ENCODE data around the gene RIPK3.
"Not testable (repeated sequence)": the region's sequence is repeated elsewhere in the genome, so short reads cannot be mapped to it uniquely, and the experiment has no call there.

Gene RIPK3

GRCh38 chr14:24339284-24340151 is at the start of gene RIPK3:
Gene RIPK3, minus strand, starts transcription at chr14:24339991. Its CDS starts 165 bp downstream, at chr14:24339826.
- no peak for DNase-seq (ENCODE audit: low read depth)

- no peak for DNase-seq (ENCODE audit: low read depth)
These were observed 49.5 kb upstream of the RIPK3 start for GRCh38 chr14:24389226-24389848.

DNA sequence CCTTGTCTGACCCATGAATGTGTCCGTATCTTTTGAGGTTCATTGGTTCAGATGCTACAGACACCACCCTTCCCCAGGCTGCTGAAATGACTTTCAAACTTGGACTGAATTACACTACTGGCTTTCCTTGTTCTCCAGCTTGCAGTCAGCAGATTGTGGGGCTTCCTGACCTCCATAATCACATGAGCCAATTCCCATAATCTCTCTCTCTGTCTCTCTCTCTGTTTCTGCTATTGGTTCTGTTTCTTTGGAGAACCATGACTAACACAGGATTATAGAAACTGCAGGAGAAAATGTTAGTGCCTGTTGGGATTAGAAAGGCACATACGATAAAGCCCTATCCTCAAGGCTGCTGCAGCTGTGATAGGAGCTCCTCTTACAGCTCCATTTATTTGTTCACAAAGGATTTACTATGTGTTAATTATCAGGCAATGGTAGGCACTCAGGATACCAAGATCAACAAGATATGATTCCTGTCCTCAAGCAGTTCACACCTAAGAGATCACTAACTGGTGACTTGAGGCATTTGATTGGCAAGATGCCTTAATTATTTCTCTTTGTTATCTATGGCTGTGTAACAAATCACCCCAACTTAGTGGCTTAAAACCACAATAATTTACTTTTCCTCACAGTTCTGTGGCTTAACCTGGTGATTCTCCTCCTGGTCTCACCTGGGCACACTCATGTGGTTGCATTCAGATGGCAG is 48.8 kb upstream of the RIPK3 start:
- no peak for DNase-seq (ENCODE audit: low read depth)

GRCh38 chr14:24387579-24387978 is 47.8 kb upstream of the RIPK3 start:
- not testable (repeated sequence) for DNase-seq (ENCODE audit: low read depth)

- DNase-seq (ENCODE audit: low read depth): no peak
These were observed 47.2 kb upstream of the RIPK3 start for GRCh38 chr14:24387009-24387345.

DNA sequence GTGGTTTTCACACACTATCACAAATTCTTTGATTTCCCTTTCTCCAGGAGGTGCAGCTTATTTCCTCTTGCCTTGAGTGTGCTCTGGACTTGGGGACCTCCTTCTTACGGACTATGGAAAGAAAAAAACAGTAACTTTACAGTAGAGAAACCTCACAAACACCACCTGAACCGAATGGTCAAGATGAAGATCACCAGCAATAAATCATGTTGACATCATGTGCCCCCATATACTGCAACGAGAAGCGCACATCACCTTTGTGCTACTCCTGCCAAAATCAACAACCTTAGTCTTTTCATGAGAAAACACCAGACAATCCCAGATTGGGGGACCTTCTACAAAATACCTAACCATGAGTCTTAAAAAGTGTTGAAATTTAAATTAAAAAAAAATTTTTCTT is 45.7 kb upstream of the RIPK3 start:
- no peak for DNase-seq (ENCODE audit: low read depth)

DNA sequence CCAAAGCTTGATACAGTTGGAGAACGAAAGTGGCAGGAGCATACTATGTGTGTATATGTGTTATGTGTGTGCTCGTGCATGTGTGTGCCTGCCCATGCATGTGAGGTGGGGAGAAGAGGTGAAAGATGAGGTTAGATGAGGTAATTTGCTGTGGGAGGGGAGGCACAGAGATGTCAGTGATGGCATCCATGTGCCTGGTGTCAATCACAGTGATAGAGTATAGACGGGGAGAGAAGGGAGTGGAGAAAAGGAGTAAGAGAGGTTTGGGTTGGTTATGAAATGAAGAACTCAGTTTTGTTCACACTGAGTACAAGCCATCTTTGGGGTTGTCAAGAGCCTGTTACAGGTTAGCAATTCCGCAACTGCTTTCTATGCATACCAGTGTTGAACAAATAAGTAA is 44.4 kb upstream of the RIPK3 start:
- no peak for DNase-seq (ENCODE audit: low read depth)

DNA sequence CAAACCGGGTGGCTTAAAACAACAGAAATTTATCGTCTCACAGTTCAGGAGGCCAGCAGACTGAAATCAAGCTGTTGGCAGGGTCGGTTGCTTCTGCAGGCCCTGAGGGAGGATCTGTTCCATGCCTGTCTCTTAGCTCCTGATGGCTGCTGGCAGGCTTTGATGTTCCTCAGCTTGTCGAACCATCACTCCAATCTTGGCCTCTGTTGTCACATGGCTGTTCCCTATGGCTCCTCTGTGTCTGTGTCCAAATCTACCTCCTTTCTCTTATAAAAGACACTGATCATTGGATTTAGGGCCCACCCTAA is 42.2 kb upstream of the RIPK3 start:
- DNase-seq (ENCODE audit: low read depth): no peak

DNA sequence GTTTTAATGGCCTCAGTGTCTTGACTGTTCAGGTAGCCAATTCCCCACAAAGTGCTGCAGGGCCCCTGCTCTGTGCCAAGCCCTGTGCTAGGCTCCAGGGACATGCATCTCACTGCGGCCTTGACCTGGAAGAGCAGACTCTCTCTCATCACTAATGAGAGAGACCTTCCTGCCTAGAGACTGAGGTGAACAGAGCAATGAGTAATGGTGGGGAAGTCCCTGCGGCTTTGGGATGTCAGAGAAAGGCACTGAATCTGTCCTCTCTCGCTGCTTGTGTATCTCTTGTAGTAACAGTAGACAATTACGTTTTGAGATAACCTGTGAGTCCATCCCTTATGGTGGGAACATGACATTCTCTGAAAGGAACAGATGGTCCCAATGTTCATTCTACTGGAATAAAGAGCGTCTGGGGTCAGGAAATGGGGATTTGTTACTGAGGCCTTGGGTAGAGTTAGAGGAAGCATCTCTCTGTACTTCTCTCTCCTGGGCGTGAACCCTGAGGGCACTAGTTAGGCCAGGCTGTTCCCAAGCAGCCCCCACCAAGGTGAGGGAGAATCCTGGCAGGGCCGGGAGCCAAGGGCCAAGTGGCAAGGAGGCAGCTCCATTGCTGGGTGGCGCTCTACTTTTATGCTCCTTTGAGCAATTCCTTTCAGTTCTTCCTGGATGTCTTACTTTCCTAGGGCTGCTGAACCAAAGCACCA is 41.7 kb upstream of the RIPK3 start:
- no peak for DNase-seq (ENCODE audit: low read depth)

DNA sequence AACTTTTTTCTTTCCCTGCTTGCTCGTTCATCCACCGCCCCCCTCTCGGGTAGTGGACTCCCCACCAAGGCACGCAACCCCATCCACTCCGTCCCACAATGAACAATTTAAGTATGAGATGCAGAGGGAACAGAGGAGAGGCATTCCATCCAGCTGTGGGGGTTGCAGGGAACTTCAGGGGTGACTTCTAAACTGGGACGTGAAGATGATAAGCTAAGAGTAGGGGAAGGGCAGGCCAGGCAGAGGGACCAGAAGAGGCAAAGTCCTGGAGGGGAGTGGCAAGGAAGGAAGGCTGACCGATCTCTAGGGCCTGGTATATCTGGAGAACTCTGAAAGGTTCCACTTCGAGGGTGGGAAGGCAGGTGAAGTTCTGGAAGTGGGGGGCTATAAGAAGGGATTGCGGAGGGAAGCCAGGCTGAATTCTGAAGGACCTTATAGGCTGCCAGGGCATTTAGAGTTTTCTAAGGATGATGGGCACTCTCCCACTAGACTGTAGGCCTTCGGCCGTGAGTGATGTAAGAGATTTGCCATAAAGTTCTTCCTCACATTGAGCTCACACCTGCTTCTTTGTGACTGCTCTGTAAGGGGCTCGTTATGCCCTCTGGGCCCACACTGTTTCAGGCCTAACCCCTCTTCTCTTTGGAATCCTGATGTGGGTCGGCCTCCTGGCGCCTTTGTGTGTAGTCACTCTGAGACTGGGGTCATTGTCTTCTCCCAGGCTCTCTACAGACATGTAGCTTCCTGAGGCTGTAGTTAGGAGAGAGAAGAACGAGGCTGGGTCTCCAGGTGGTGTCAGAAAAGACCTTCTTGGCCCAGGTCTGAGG is 40.3 kb upstream of the RIPK3 start:
- no peak for DNase-seq (ENCODE audit: low read depth)

- no peak for DNase-seq (ENCODE audit: low read depth)
These were observed 39.5 kb upstream of the RIPK3 start for GRCh38 chr14:24378981-24379906.

DNA sequence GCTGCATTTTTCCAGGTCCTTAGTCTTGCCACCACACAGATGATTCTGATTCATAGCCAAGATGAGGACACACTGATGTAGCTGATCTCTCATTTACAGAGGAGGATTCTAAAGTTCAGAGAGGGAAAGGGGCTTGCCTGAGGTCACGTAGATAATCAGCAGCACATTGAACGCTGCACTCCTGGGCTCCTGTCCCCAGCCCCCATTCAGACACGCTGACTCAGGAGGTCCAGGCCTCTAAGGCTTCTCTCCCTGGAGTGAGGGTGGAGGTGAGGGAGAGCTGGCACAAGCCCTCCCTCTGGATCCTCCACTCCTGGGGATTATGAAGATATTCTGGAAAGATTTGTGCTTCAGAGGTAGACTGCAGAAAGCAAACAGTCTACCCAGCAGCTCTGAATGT is 38.5 kb upstream of the RIPK3 start:
- no peak for DNase-seq (ENCODE audit: low read depth)

GRCh38 chr14:24377657-24378056 is 37.9 kb upstream of the RIPK3 start:
- no peak for DNase-seq (ENCODE audit: low read depth)

DNA sequence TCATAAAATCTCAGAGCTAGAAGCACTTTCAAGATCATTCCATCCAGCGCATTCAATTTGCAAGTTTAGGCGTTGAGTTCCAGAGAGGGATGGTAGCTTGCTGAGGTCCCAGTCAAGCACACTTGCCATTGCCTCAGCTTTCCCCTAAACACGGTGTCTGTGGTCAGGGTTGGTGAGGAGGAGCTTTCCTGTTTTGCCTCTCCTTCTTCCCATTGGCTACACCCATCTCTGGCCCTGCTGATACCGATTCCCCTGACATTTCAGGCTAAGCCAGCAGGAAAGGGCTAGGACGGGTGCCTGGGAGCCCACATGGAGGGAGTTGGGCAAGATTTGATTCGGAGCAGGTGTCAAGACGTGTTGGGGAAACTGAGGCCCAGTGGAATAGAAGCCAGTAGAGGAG is 37.3 kb upstream of the RIPK3 start:
- DNase-seq (ENCODE audit: low read depth): no peak

DNA sequence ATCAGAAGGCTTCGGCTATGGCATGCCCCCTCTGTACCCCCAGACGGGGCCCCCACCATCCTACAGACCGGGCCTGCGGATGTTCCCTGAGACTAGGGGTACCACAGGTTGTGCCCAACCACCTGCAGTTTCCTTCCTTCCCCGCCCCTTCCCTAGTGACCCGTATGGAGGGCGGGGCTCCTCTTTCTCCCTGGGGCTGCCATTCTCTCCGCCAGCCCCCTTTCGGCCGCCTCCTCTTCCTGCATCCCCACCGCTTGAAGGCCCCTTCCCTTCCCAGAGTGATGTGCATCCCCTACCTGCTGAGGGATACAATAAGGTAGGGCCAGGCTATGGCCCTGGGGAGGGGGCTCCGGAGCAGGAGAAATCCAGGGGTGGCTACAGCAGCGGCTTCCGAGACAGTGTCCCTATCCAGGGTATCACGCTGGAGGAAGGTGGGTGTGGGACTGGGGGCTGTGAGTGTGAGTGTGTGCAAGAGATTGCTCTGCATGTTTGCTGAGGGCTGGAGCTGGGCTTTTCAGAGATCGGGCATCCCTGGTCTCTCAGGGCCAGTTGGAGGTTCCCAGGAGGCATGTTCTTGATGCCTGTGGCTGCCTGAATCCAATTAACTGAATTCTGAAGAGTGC is 36.8 kb upstream of the RIPK3 start:
- DNase-seq (ENCODE audit: low read depth): no peak

DNA sequence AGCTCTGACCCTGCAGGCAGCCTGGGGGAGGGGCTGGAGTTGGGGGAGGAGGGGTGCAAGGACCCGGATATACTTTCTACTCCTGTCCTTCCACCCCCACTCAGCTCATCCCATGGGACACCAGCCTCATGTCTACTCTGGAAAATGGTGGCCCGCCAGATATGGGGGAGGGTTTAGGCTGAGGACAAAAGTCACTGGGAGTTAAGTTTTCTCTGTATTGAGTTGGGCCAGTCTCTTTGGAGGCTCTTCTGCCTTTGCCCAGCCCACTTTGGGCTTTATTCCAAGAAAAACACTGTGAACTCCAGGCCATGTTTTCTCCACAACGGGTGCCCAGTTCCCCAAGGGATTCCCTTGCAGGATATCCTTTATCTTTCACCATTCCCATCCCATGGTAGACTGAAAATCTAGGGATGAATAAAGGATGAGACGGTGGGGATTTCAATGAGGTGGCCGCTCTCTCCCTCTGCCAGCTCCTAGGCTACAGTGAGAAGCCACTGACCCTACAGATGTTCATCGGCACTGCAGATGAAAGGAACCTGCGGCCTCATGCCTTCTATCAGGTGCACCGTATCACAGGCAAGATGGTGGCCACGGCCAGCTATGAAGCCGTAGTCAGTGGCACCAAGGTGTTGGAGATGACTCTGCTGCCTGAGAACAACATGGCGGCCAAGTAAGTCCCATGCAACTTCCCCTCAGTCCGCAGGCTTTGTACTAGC is 33.1 kb upstream of the RIPK3 start:
- no peak for DNase-seq (ENCODE audit: low read depth)

DNA sequence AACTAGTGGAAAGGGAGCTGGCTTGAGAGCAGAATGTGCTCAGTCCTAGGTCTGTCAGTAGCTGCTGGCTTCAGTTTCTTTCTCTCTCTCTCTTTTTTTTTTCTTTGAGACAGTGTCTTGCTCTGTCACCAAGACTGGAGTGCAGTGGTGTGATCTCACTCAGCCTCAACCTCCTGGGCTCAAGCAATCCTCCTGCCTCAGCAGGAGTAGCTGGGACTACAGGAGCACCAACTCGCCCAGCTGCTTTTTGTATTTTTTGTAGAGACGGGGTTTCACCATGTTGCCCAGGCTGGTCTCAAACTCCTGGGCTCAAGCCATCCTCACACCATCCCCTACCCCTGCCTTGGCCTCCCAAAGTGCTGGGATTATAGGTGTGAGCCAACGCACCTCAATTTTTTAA is 31.8 kb upstream of the RIPK3 start:
- not testable (repeated sequence) for DNase-seq (ENCODE audit: low read depth)

- DNase-seq (ENCODE audit: low read depth): no peak
These were observed 31.0 kb upstream of the RIPK3 start for GRCh38 chr14:24370748-24371147.

DNA sequence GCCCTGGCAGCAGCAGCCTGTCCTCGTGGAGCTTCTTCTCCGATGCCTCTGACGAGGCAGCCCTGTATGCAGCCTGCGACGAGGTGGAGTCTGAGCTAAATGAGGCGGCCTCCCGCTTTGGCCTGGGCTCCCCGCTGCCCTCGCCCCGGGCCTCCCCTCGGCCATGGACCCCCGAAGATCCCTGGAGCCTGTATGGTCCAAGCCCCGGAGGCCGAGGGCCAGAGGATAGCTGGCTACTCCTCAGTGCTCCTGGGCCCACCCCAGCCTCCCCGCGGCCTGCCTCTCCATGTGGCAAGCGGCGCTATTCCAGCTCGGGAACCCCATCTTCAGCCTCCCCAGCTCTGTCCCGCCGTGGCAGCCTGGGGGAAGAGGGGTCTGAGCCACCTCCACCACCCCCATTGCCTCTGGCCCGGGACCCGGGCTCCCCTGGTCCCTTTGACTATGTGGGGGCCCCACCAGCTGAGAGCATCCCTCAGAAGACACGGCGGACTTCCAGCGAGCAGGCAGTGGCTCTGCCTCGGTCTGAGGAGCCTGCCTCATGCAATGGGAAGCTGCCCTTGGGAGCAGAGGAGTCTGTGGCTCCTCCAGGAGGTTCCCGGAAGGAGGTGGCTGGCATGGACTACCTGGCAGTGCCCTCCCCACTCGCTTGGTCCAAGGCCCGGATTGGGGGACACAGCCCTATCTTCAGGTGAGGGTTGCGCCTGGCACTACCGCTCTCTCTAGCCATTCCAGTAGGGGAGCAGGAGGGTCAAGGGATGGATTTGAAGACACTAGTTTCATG is 30.3 kb upstream of the RIPK3 start:
- DNase-seq (ENCODE audit: low read depth): no peak
